Caco-2 (cell line): ENCODE results near the gene WWOX. TPM values are rescaled to one million over a fixed set of nuclear protein-coding genes. Genes with fewer than 3 reads are reported as not detected.

ENCODE experiments used
- BruUV-seq: library from RNA; stranded (reverse); fragments of 400-500 nt; replicated peaks from 2 replicates; lab custom pipeline; 2021; lab: Mats Ljungman, UMichigan
- CTCF ChIA-PET: fragments of 300-600 bp; sonication (Branson Sonifier 250); formaldehyde crosslinking; loops from one replicate; lab custom pipeline; 2022; ENCODE audit warnings: antibody characterized with exemption; lab: Charles Lee
- POLR2A ChIA-PET: fragments of 300-600 bp; sonication (Branson Sonifier 250); formaldehyde crosslinking; loops from one replicate; lab custom pipeline; 2022; ENCODE audit warnings: antibody characterized with exemption; lab: Charles Lee
- DNase-seq, 2 experiments: peaks; one replicate each; pipeline versions ENCODE4 v3.0.0 to v3.0.0-alpha.2; 2020 to 2022
- H3K27me3 ChIP-seq: replicated peaks from 2 replicates; pipeline ENCODE4 v1.6.0; 2011; ENCODE audit warnings: low read length; ENCODE audit not compliant: control insufficient read depth, insufficient read depth
- H3K36me3 ChIP-seq: 2 replicates; pipeline ENCODE4 v1.5.1; 2011; ENCODE audit warnings: low read length; ENCODE audit not compliant: control insufficient read depth, insufficient read depth
- H3K4me1 ChIP-seq: fragments of 250-450 bp; sonication (Bioruptor Pico); 2 replicates; pipeline ENCODE4 v1.5.1; 2020; ENCODE audit warnings: mild to moderate bottlenecking
- H3K4me3 ChIP-seq: 2 replicates; pipeline ENCODE4 v1.5.1; 2011; ENCODE audit warnings: low read depth, mild to moderate bottlenecking, control low read depth, low read length
- H3K9me3 ChIP-seq: fragments of 250-450 bp; sonication (Bioruptor Pico); 2 replicates; pipeline ENCODE4 v1.5.1; 2020; ENCODE audit warnings: mild to moderate bottlenecking, moderate library complexity
- H3K27ac Mint-ChIP-seq: one replicate; pipeline ENCODE4 v1.8.0; 2022; ENCODE audit warnings: mixed read lengths; ENCODE audit not compliant: unreplicated experiment
- H3K27me3 Mint-ChIP-seq: one replicate; pipeline ENCODE4 v1.8.0; 2022; ENCODE audit warnings: mixed read lengths; ENCODE audit not compliant: insufficient read depth, unreplicated experiment
- H3K36me3 Mint-ChIP-seq: one replicate; pipeline ENCODE4 v1.8.0; 2022; ENCODE audit warnings: mild to moderate bottlenecking, mixed read lengths; ENCODE audit not compliant: insufficient read depth, unreplicated experiment
- H3K4me1 Mint-ChIP-seq: one replicate; pipeline ENCODE4 v1.8.0; 2022; ENCODE audit warnings: low read depth, mixed read lengths; ENCODE audit not compliant: unreplicated experiment
- H3K4me3 Mint-ChIP-seq: one replicate; pipeline ENCODE4 v1.8.0; 2022; ENCODE audit warnings: mild to moderate bottlenecking, moderate library complexity, mixed read lengths; ENCODE audit not compliant: unreplicated experiment
- H3K9me3 Mint-ChIP-seq: one replicate; pipeline ENCODE4 v1.8.0; 2022; ENCODE audit warnings: mixed read lengths; ENCODE audit not compliant: unreplicated experiment
- CTCF ChIP-seq, 2 experiments: fragments of 200-600 bp in 1 of 2; IDR thresholded peaks; 1 replicate in 1 of 2; 2 replicates in 1 of 2; pipeline versions ENCODE4 v1.5.1 to v1.8.0; 2011 to 2022; ENCODE audit warnings: antibody characterized with exemption in 1 of 2, control low read depth in 1 of 2, inconsistent platforms in 1 of 2, low read depth in 1 of 2, low read length in 1 of 2, mild to moderate bottlenecking in 1 of 2, moderate library complexity in 1 of 2; ENCODE audit not compliant: insufficient read depth in 1 of 2, severe bottlenecking in 1 of 2, unreplicated experiment in 1 of 2
- intact Hi-C: fragments of 100-400 bp; cut with micrococcal nuclease; formaldehyde crosslinking; loops from one replicate; pipeline ENCODE4 v1.10.0; 2022; ENCODE audit not compliant: unreplicated experiment
- total RNA-seq: library from RNA; stranded (reverse); gene quantifications from 2 replicates; pipeline ENCODE4 v1.2.3, GENCODE V29; 2022

Gene WWOX
- total RNA-seq, 1 experiment from 2014 or later: 45.0 TPM

DNA sequence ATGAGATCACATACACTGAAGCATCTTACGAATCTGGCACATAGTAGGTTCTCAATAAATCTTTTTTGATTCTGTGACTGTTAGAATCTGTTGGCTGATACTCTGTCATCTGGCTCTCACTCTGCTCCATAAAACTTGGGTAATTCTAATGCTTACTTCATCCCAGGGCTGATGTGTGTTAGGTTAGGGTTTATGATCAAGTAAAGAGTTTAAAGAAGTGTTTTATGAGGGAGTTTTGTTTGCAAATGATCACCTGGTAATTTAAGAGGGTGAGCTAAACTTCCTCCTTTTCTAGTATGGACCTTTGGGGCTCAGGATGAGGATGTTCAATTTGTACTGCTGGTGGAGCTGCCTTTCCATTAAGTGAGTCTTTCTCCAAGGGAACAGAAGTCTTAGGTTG lies 364.1 kb downstream of the WWOX start:
- Histone ChIP-seq H3K9me3 (peaks cover 4% of the 10 kb centered on the region), H3K4me1 (peaks cover 5% of the 10 kb centered on the region; the same call in 1 of the 2 replicates), H3K4me3 (no peak overlapping the region), H3K27me3 (no peaks in the 10 kb centered on the region), H3K36me3 (no peaks in the 10 kb centered on the region)
- Mint-ChIP-seq H3K27me3 (no peaks in the 10 kb centered on the region), H3K27ac (no peak overlapping the region), H3K4me1 (peaks cover 7% of the 10 kb centered on the region), H3K36me3 (no peaks in the 10 kb centered on the region), H3K4me3 (no peak overlapping the region), H3K9me3 (peaks cover 17% of the 10 kb centered on the region)
- CTCF ChIA-PET: no interaction called here
- intact Hi-C loops: no loop called here
- POLR2A ChIA-PET: no interaction called here
- no peak for DNase-seq
- TF ChIP-seq CTCF (IDR thresholded peaks at IDR 0.05; ENCODE audit: insufficient read depth in 1 of 2, low read depth in 1 of 2, low read length in 1 of 2, severe bottlenecking in 1 of 2, unreplicated experiment in 1 of 2): no peak
- BruUV-seq: no TSS peak

DNA sequence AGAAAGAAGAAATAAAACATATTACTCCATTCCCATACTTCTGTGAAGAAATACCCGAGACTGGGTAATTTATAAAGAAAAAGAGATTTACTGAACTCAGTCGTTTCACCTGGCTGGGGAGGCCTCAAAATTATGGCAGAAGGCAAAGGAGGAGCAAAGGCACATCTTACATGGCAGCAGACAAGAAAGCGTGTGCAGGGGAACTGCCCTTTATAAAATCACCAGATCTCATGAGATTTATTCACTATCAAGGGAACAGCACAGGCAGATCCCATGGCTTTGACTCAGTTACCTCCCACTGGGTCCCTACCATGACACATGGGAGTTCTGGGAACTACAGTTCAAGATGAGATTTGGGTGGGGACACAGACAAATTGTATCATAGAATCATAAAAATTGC lies 365.4 kb downstream of the WWOX start:
- Mint-ChIP-seq H3K4me1 (peaks cover 7% of the 10 kb centered on the region), H3K27ac (no peak overlapping the region), H3K27me3 (no peaks in the 10 kb centered on the region), H3K9me3 (peaks cover 17% of the 10 kb centered on the region), H3K4me3 (no peak overlapping the region), H3K36me3 (peaks cover 5% of the 10 kb centered on the region)
- intact Hi-C loops: no loop called here
- DNase-seq: no peak
- Histone ChIP-seq H3K27me3 (no peaks in the 10 kb centered on the region), H3K9me3 (peaks cover 4% of the 10 kb centered on the region), H3K4me1 (peaks cover 5% of the 10 kb centered on the region; the same call in 1 of the 2 replicates), H3K4me3 (no peak overlapping the region), H3K36me3 (no peaks in the 10 kb centered on the region)
- POLR2A ChIA-PET: no interaction called here
- CTCF ChIA-PET: no interaction called here
- BruUV-seq: no TSS peak
- TF ChIP-seq CTCF (IDR thresholded peaks at IDR 0.05; ENCODE audit: insufficient read depth in 1 of 2, low read depth in 1 of 2, low read length in 1 of 2, severe bottlenecking in 1 of 2, unreplicated experiment in 1 of 2): no peak

DNA sequence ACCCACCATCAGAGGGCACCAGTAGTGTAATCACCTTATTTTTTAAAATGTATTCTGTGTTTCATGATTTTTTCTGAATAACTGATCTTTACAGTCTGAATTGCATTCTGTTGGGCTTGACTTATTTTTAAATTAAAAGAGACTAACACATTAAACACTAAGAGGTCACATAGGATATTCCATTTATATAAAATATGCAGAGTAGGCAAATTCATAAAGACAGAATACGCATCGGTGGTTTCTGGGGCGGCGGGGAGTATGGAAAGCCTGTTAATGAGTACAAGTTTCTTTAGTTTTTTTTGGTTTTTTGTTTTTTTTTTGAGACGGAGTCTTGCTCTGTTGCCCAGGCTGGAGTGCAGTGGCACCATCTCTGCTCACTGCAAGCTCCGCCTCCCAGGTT lies 366.3 kb downstream of the WWOX start:
- H3K27ac Mint-ChIP-seq: no peak overlapping the region
- no peaks in the 10 kb centered on the region for H3K36me3 ChIP-seq

More for the DNA sequence above, 366.3 kb downstream of the WWOX start:
- Mint-ChIP-seq H3K4me3 (no peak overlapping the region), H3K4me1 (no peaks in the 10 kb centered on the region), H3K27me3 (no peaks in the 10 kb centered on the region), H3K9me3 (peaks cover 17% of the 10 kb centered on the region), H3K36me3 (peaks cover 11% of the 10 kb centered on the region)
- Histone ChIP-seq H3K4me1 (peaks cover 5% of the 10 kb centered on the region; the same call in 1 of the 2 replicates), H3K4me3 (no peak overlapping the region), H3K27me3 (no peaks in the 10 kb centered on the region), H3K9me3 (peaks cover 4% of the 10 kb centered on the region)
- intact Hi-C loops: no loop called here
- DNase-seq: no peak
- no TSS peak for BruUV-seq
- ChIA-PET POLR2A (no interaction called here), CTCF (no interaction called here)
- TF ChIP-seq CTCF (IDR thresholded peaks at IDR 0.05; ENCODE audit: insufficient read depth in 1 of 2, low read depth in 1 of 2, low read length in 1 of 2, severe bottlenecking in 1 of 2, unreplicated experiment in 1 of 2): no peak
